COLO668 (cell line): Measurements from ENCODE around the gene USP36.
"Not testable (repeated sequence)": the region's sequence is repeated elsewhere in the genome, so short reads cannot be mapped to it uniquely, and the experiment has no call there.

Experiments used
- DNase-seq: peaks from one replicate; lab custom pipeline; 2025; ENCODE audit not compliant: unreplicated experiment; lab: John Stamatoyannopoulos, UW

Gene USP36

DNA sequence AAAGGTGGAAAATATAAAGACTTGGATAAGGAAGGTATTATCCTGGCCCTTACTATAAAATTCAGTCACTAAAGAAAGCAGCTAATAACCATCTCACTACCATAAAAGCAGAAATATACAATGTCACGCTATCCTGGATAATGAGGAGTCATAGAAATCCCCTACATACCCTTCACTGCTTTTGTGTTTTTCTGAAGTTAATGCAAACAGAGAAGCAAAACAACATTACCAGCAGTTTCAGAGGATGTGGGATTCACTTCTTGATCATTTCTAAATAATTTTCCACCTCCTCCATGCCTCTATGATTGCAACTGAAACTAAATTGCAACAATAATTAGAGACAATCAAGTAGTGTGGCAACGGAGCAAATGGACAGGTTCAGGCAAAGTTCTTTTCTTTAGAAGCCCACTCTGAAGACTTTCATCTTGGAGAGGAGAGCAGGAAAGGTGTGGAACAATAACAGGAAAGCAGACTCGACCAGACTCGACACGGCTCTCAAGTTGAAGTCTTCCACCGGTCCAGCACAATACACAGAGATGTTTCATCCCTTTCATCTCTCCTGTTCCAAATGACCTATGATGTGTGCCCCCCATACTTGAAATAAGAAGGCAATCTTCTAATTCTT, 68.7 kb downstream of the USP36 start:
- no peak for DNase-seq

DNA sequence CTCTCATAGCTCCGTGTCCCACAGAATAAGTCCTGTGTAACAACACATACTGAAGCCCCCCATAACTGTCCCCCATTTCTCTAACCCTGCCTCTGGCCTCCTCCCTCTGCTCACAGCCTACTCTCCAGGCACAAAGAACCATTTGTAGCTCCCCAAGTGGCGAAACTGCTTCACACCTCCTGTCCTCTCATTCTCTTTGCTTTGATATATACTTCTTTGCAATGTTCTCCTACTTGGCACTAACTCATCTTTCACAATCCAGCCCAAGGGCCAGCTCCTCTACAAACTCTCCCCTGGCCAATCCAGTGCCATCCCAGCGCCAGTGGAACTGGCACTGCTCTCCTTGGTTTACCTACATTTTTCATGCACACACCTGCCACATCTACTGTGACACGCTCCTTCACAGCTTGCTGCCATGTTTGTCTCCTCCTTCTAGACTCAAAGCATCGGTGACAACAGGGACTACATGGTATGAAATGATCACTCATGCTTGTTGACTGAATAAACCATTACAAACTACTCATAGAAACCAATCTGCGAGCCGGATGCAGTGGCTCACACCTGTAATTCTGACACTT, 71.3 kb downstream of the USP36 start:
- no peak for DNase-seq

DNA sequence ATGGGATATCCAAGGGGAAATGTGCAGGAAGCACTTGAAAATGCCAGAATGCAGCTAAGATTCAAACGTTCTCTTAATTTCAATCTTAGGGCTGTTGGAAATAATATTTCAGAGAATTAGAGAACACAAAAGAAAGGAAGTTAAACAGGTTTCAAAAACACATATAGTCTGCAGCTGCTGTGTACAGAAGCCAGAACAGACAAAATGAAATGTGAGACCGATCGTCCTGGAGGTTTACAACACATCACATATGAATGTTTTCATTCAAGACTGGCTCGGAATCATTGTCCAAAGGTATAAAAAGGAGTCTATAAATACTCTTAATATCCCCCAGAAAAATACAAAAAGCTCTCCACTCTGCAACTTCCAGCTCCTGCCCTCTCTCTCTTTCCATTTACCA, 72.8 kb downstream of the USP36 start:
- DNase-seq: no peak

DNA sequence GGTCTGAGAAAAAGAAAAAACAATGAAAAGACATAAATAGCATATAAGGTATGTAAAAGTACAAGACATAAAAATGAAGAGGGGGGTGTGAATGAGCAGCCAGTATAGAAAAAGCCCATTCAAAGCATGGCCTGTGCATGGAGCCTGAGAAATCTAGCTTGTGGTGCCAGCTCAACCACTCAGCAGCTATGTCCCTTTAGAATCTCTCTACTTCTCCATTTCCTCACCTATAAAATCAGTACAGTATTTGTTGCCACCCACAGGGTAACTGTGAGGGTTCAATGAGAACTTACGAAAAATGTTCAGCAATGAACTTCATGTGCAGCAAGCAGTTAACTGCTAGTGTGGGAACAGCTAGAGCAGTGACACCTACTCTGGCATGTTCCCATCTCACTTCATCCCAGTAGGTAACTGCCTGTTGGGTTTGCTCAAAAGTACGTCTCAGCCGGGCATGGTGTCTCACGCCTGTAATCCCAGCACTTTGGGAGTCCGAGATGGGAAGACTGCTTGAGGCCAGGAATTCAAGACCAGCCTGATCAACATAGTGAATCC, 73.8 kb downstream of the USP36 start:
- DNase-seq: no peak

DNA sequence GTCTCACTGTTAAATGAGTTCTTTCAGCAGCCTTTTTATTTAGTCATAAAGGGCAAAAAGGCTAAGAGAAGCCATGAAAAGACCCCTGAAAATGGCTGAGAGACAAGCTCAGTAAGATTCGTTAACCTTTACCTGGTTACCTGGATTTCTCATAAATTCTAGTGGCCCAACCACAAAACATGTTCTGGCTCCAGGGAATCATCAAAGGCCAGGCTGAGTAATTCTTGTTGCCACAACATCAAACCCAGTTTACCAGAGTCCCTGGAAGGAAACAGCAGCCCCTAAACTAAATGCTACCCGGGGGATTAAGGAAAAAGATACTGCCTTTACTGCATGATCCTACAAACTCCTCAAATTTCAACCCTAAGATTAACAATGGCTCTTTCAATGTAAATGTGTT, 74.4 kb downstream of the USP36 start:
- DNase-seq: no peak

DNA sequence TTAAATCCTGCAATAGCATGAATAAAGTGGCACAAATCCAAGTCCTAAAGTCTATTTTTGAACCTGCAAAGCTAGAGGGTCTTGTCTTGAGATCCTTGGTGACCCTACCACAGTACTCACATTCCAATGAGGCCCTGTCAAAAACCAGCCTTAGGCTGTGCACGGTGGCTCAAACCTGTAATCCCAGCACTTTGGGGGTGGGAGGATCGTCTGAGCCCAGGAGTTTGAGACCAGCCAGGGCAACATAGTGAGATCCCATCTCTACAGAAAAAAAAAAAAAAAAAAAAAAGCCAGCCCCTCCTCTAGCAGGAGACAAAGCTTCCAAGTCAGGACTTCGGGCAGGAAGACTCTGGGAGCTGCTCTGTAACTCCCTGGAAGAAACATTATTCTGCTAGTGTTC, 74.8 kb downstream of the USP36 start:
- DNase-seq: no peak

DNA sequence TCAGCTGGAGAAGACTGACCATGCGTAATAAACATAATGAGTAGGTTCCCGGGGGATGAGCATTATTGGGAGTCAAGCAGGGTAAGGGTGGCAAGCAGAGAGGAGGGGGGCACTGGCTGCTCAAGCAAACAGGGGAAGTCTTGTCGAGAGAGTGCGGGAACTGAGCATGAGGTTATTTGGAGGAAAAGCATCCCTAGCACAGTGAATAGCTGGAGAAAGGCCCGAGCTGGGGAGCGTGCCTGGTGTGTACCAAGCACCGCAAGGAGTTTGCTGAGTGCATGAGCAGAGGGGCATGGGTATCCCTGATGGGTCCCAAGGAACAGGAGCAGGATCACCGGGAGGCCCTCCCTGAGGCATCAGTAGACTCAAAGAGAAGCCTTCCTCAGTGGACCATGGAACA, 75.7 kb downstream of the USP36 start:
- no peak for DNase-seq

DNA sequence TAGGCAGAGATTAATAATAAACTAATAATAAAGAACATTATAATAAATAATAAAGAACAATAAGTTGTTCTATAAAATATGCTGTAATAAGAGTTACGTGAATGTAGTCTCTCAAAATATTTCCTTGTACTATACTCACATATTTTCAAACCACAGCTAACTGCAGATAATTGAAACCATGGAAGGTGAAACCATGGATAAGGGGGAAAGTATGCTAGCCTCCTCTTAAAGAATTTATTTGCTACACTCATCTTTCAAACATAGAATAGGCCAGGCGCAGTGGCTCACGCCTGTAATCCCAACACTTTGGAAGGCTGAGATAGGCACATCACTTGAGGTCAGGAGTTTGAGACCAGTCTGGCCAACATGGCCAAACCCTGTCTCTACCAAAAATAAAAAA, 77.1 kb downstream of the USP36 start:
- DNase-seq: no peak

DNA sequence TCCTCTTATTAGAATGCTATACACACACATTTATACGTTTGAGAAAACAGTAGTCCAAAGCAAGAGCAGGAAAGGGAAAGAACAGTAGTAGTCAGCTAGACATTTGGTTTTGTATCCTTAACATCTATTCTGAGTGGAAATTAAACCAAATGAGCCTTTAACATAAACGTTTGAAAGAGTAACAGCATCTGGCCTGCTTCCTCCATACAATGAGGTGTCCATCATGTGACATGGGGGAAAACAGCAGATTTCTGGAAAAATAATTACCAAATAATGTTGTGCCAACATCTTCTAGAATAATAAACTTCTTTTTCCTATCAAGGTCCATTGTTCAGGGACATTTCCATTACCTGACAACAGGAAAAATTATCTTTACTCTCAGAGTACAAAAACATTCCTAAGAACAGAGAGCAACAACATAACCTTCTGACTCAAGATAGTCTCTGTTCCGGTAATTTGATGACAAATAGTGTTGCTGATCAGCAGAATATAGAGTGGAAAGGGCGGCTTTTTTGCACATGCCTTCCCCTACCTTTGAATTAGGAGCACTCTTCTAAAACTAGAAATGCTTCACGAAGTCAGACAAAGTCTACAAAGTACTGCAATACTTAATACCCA, 78.7 kb downstream of the USP36 start:
- no peak for DNase-seq

DNA sequence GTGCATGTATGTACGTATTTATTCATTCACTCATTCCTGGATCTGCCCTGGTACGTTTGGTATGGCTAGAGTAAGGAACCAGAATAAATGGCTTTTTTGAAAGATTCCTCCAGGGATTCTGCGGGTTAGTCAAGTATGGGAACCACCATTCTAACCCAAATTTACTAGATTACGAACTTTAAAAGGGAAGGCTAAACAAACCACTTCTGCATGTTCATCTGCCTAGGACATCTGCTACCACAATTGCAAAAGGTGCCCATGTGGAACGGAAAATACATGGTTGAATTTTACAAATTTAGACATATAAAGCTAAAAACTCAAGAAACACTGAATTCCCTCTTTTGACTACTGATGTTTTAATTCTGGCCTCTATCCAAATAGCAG, 80.7 kb downstream of the USP36 start:
- DNase-seq: no peak

DNA sequence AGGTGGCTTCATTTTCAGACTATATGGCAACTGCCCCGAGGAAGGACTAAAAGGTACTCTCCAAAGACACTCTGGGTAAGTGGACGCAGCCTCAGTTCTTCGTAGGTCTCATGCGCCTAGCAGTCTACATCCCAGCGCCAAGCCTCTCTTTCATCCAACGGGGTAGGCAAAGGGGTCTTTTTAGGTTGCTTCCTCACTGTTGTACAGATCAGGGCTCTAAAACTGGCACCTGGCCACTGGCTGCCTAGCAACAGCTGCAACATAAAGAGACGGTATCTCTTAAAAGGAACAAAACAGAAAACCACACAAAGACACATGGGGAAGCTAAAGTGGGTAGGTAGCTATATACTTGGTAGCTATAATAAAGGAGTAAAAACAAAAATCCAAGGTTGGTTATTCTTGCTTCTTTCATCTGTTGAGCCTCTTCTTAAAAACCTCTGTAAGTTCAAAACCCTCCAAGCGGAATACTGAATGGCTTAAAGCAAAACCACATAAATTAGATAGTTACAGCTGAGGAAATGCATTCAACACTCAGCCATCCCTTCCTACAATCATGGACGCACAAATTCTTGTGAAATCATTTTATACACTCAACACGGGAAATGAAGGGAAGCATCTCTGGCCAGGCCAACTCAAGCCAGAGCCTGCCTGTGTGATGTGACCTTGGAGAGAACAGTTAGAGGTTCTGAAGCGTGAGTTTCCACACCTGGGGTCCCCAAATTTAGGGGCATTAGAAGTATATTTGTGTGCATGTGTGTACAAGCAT, 81.2 kb downstream of the USP36 start:
- peak; percentile 67 for DNase-seq

DNA sequence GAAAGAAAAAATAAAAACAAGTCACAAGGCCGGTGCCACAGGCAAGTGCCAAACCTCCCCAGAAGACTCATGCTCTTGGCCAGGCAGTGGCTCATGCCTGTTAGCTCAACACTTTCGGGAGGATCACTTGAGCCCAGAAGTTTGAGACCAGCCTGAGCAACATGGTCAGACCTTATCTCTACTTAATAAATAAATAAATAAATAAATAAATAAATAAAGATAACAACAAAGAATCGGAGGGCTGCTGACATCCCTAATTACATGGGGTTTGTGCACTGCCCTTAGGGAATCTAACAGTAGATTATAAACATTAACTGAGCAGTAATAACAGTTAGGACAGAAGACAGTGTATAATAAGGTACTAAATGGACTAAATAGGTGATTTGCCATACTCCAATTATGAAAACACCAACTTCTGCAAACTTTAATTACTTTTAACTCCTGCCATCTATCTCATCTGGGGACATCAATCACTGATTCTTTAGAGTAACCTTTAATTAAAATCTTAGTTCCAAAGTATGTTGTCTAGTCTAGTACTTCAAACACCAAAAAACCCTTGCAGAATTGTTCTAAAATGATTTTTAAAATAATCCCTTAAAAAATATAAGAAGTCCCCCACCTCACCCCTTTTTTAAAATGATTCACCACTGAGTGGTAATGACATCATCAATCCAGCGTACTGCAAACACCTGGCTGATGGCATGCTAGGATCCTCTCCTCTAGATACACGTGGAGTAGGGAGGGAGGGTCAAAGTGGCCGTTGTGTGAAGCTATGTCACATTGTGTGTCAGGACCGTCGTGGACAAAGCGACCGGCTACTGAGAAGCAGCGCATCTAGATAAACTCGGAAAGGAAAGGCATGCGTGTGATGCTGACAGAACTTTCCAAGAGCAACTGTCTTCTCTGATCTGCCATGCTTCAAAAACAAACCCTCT, 87.0 kb downstream of the USP36 start:
- DNase-seq: no peak

DNA sequence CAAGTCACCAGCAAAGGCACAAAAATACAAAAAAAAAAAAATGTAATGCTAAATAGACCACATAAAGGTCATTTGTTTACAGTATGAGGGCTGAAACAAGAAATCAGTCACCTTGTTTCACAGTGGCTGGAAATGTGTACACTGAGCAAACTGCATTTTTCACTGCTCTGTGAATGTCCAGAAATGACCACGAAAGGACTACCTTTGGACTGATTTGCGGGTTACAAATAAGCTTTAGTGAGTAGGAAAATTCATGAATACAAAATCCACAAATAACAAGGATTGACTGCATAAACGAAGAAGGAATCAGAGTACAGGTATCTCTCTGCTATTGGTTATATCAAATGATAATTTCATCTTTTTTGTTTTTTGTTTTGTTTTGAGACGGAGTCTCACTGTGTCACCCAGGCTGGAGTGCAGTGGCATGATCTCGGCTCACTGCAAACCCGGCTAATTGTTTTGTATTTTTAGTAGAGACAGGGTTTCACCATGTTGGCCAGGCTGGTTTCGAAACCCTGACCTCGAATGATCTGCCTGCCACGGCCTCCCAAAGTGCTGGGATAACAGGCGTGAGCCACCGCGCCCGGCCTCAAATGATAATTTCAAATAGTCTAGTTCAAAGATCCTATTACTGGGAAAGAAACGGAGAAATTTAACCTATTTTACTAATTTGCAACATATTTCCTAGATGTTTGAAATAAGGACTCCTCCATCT, 89.0 kb downstream of the USP36 start:
- no peak for DNase-seq

DNA sequence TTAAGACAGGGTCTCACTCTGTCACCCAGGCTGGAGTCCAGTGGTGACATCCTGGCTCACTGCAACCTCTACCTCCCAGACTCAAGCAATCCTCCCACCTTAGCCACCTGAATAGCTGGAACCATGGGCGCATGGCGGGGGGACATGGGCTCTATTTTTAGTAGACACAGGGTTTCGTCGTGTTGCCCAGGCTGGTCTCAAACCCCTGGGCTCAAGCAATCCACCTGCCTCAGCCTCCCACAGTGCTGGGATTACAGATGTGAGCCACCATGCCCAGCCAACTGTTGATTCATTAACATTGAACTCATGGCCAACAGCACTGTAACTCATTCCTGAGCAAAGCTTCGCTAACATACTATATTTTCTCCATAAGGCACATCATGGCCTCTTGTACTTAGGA, 89.6 kb downstream of the USP36 start:
- DNase-seq: not testable (repeated sequence)

DNA sequence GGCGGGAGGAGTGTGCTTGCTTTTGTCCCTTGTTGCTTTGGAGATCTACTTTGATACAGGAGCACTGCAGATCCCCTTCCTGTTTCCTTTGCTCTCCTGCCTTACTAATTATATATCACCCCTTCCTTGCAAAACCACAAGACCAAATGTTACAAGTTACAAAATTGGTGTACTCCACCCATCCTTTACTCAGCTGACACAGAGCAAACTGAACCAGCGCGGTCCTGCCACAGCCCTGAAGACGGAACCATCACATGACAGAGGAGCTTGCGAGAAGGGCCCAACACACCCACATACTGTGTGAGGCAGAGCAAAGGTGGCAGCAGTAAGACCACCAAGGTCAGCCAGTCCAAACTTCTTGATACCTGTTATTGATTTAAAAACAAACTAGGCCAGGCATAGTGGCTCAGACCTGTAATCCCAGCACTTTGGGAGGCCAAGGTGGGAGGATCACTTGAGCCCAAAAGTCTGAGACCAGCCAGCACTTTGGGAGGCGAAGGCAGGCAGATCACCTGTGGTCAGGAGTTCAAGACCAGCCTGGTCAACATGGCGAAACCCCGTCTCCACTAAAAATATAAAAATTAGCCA, 91.8 kb downstream of the USP36 start:
- peak; percentile 3 for DNase-seq

DNA sequence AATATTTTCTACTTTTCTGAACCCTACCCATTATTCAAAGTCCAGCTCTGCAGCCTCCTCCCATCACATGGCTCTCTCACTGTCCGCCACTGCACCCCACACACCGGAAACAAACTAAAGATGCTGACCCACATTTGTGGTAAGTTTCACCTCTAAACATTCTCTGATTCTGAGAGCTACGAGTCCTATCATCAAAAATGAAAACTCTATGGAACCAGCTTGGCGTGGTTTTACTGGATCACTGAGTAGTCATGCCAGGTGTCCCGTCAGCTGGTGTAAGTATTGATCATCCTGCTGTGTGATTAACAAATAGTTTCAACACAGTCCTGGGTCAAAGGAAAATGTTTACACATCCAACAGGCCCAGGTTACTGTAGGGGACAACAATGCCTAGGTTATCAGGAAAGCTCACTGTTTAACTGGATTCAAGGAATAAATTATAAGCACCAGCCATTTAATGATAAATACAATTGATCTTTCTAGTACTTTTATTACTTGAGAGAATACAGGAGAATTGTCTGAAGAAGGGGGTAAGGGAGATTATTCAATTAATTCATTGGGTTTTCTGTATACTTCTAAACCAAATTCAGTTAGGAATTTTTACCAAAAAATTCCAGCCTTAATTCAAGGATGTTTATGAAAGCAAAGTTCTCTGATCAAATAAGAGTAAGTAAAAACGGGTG, 92.4 kb downstream of the USP36 start:
- peak; percentile 8 for DNase-seq

DNA sequence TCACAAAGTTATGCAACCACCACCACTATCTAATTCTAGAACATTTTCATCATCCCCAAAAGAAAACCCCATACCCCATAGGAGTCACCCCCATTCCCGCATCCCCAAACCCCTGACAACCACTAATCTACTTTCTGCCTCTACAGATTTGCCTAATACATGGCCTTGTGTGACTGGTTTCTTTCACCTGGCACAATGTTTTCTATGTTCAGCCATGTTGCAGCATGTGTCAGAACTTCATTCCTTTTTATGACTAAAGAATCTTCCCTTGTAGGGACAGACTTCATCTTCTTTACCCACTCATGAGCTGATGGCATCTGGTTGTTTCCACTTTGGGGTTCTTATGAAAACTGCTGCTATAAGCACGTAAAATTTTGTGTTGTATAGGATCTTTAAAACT, 93.1 kb downstream of the USP36 start:
- no peak for DNase-seq

DNA sequence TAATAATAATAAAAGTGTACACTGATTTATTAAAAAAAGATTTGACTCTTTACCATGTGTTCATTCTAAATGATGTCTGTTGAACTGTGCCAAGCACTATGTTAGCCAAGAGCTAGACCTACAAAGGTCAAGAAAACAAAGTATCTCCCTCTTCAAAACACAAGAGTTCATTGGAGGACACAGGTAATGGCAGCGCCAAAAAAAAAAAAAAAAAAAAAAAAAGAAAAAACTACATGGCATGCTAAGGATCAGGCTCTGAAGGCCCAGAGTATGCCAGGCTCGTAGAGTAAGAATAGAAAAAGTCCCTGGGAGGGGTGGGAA, 93.7 kb downstream of the USP36 start:
- no peak for DNase-seq

DNA sequence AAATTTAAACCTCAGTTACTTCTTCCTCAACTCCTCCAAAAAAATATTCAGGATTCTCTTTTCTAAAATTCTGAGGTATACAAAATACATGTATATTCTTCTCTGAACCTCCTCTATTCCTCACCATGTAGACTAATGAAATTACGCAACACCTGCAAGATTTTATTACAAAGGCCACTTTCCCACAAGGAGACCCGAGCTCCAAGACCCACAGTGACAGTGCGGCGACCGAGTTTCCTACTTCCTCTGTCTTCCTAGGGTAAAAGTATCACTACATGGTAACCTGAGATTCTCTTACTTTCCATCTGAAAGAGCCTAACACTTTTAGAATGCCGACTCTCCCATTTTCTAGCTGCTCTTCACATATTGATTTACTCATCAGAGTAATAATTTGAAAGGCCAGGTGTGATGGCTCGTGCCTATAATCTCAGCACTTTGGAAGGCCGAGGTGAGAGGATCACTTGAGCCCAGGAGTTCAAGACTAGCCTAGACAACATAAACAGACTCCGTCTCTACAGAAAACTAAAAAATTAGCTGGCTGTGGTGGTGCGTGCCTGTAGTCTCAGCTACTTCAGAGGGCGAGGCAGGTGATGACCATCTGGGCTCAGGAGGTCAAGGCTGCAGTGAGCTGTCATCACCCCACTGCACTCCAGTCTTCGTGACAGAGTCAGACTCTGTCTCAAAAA, 94.2 kb downstream of the USP36 start:
- DNase-seq: no peak
